HCT116 (cell line): ENCODE data around the gene SLTM. TPM values are rescaled to one million over a fixed set of nuclear protein-coding genes. Genes with fewer than 3 reads are reported as not detected.

Source experiments
- ATAC-seq: fragments of 200-7000 bp; cut with Tn5 transposase; 2 replicates; pipeline ENCODE4 v1.9.1; 2020; ENCODE audit warnings: mild to moderate bottlenecking, moderate library complexity
- BruUV-seq: library from RNA; stranded (reverse); fragments of 400-500 nt; replicated peaks from 2 replicates; lab custom pipeline; 2021; lab: Mats Ljungman, UMichigan
- CTCF ChIA-PET: fragments of 300-600 bp; sonication (Branson Sonifier 250); formaldehyde crosslinking; loops from one replicate; lab custom pipeline; 2021; ENCODE audit warnings: antibody characterized with exemption; lab: Charles Lee
- POLR2A ChIA-PET: fragments of 300-600, 350-600 bp; sonication (Branson Sonifier 250); formaldehyde crosslinking; loops from one replicate; lab custom pipeline; 2021; ENCODE audit warnings: antibody characterized with exemption; lab: Charles Lee
- RAD21 ChIA-PET, 2 experiments: fragments of 300-600 bp; sonication (Branson Sonifier 250); formaldehyde crosslinking; loops; one replicate each; lab custom pipeline; 2023; ENCODE audit warnings: low total read pairs in 2 of 2; ENCODE audit not compliant: uncharacterized antibody in 2 of 2, unreplicated experiment in 2 of 2, low non-redundant PET in 1 of 2; lab: Charles Lee
- DNase-seq: peaks from one replicate; pipeline ENCODE4 v3.0.0-alpha.2; 2010; ENCODE audit warnings: low read depth, low spot score
- H2AFZ ChIP-seq: fragments of 200-600 bp; shearing (Covaris generic), sonication (generic); 2 replicates; pipeline ENCODE4 v1.6.1; 2017; ENCODE audit warnings: low read depth, mixed run types, mixed read lengths, antibody characterized with exemption, low read length; ENCODE audit not compliant: poor library complexity, severe bottlenecking
- H3K27ac ChIP-seq: 2 replicates; pipeline ENCODE4 v1.5.1; 2012; ENCODE audit warnings: low read depth, low read length
- H3K27me3 ChIP-seq: fragments of 200-600 bp; sonication (generic); 2 replicates; pipeline ENCODE4 v1.6.1; 2016; ENCODE audit warnings: mixed run types, low read length, mixed read lengths; ENCODE audit not compliant: insufficient read depth
- H3K36me3 ChIP-seq, 2 experiments: fragments of 200-500 bp in 1 of 2; fragments of 200-600 bp in 1 of 2; sonication (Bioruptor generic) in 1 of 2; sonication (generic) in 1 of 2; 2 replicates each; pipeline versions ENCODE4 v1.5.1 to v1.6.1; 2014 to 2016; ENCODE audit warnings: low read length in 2 of 2, inconsistent platforms in 1 of 2, mixed read lengths in 1 of 2, mixed run types in 1 of 2; ENCODE audit not compliant: insufficient read depth in 2 of 2, control insufficient read depth in 1 of 2
- H3K4me1 ChIP-seq, 2 experiments: fragments of 200-600 bp in 1 of 2; sonication (generic) in 1 of 2; 2 replicates each; pipeline versions ENCODE4 v1.5.1 to v1.6.1; 2012 to 2017; ENCODE audit warnings: low read length in 2 of 2, inconsistent platforms in 1 of 2, mild to moderate bottlenecking in 1 of 2, mixed read lengths in 1 of 2, mixed run types in 1 of 2, moderate library complexity in 1 of 2; ENCODE audit not compliant: insufficient read depth in 2 of 2, control insufficient read depth in 1 of 2
- H3K4me2 ChIP-seq: fragments of 200-600 bp; sonication (generic); 2 replicates; pipeline ENCODE4 v1.6.1; 2017; ENCODE audit warnings: mixed run types, low read length, mixed read lengths
- H3K4me3 ChIP-seq, 2 experiments: fragments of 200-600 bp in 1 of 2; sonication (generic) in 1 of 2; replicated peaks in 1 of 2; 2 replicates each; pipeline ENCODE4 v1.5.1; 2011 to 2016; ENCODE audit warnings: low read length in 2 of 2, control low read depth in 1 of 2, low read depth in 1 of 2, mild to moderate bottlenecking in 1 of 2, mixed read lengths in 1 of 2, mixed run types in 1 of 2
- H3K79me2 ChIP-seq: fragments of 200-600 bp; sonication (generic); 2 replicates; pipeline ENCODE4 v1.6.1; 2017; ENCODE audit warnings: mild to moderate bottlenecking, mixed run types, low read length, moderate library complexity, mixed read lengths; ENCODE audit not compliant: insufficient read depth
- H3K9ac ChIP-seq: fragments of 200-600 bp; sonication (generic); 2 replicates; pipeline ENCODE4 v1.6.1; 2016; ENCODE audit warnings: low read length, mixed read lengths
- H3K9me2 ChIP-seq: fragments of 200-600 bp; sonication (generic), shearing (Covaris generic); 2 replicates; pipeline ENCODE4 v1.6.1; 2017; ENCODE audit warnings: mixed run types, mild to moderate bottlenecking, moderate library complexity; ENCODE audit not compliant: insufficient read depth
- H3K9me3 ChIP-seq, 2 experiments: fragments of 200-500 bp in 1 of 2; fragments of 200-600 bp in 1 of 2; sonication (Bioruptor generic) in 1 of 2; sonication (generic) in 1 of 2; 2 replicates each; pipeline ENCODE4 v1.6.1; 2014 to 2017; ENCODE audit warnings: low read length in 2 of 2, mixed read lengths in 2 of 2, inconsistent platforms in 1 of 2, low read depth in 1 of 2, mild to moderate bottlenecking in 1 of 2, mixed run types in 1 of 2, moderate library complexity in 1 of 2; ENCODE audit not compliant: control insufficient read depth in 1 of 2, insufficient read depth in 1 of 2
- H4K20me1 ChIP-seq: fragments of 200-600 bp; sonication (generic), shearing (Covaris generic); 2 replicates; pipeline ENCODE4 v1.6.1; 2017; ENCODE audit warnings: mixed run types, mild to moderate bottlenecking, moderate library complexity; ENCODE audit not compliant: insufficient read depth
- ATF3 ChIP-seq: IDR thresholded peaks from 2 replicates; pipeline ENCODE4 v1.6.1; 2012
- CBX3 ChIP-seq: IDR thresholded peaks from 2 replicates; pipeline ENCODE4 v1.6.1; 2012; ENCODE audit warnings: low read depth
- CEBPB ChIP-seq: IDR thresholded peaks from 2 replicates; pipeline ENCODE4 v1.6.1; 2012; ENCODE audit warnings: low read depth
- EGR1 ChIP-seq: IDR thresholded peaks from 2 replicates; pipeline ENCODE4 v1.6.1; 2012; ENCODE audit warnings: low read depth
- ELF1 ChIP-seq: IDR thresholded peaks from 2 replicates; pipeline ENCODE4 v1.6.1; 2012; ENCODE audit warnings: low read depth, borderline replicate concordance
- EZH2 ChIP-seq: fragments of 200-600 bp; sonication (generic); IDR thresholded peaks from 2 replicates; pipeline ENCODE4 v1.6.1; 2017; ENCODE audit warnings: antibody characterized with exemption, mixed run types
- FOSL1 ChIP-seq: IDR thresholded peaks from 2 replicates; pipeline ENCODE4 v1.6.1; 2012; ENCODE audit warnings: low read depth
- JUND ChIP-seq: IDR thresholded peaks from 2 replicates; pipeline ENCODE4 v1.6.1; 2012
- MAX ChIP-seq: IDR thresholded peaks from 2 replicates; pipeline ENCODE4 v1.6.1; 2012
- POLR2A ChIP-seq: IDR thresholded peaks from 2 replicates; pipeline ENCODE4 v1.7.0; 2011; ENCODE audit warnings: borderline replicate concordance; ENCODE audit not compliant: insufficient read depth, insufficient read length; ENCODE audit errors: extremely low read depth
- POLR2AphosphoS5 ChIP-seq: IDR thresholded peaks from 2 replicates; pipeline ENCODE4 v1.6.1; 2011; ENCODE audit warnings: mild to moderate bottlenecking, low read depth, low read length, moderate library complexity
- REST ChIP-seq: IDR thresholded peaks from 2 replicates; pipeline ENCODE4 v1.6.1; 2012; ENCODE audit warnings: low read depth
- SRF ChIP-seq: IDR thresholded peaks from 2 replicates; pipeline ENCODE4 v1.6.1; 2012; ENCODE audit warnings: low read depth
- TCF7L2 ChIP-seq: IDR thresholded peaks from 2 replicates; pipeline ENCODE4 v1.7.0; 2011; ENCODE audit warnings: borderline replicate concordance, inconsistent platforms; ENCODE audit not compliant: insufficient read depth, insufficient read length; ENCODE audit errors: extremely low read depth
- YY1 ChIP-seq: IDR thresholded peaks from 2 replicates; pipeline ENCODE4 v1.6.1; 2011; ENCODE audit warnings: low read length, low read depth, moderate library complexity, mild to moderate bottlenecking; ENCODE audit not compliant: insufficient replicate concordance; ENCODE audit errors: extremely low read depth
- ZBTB33 ChIP-seq: IDR thresholded peaks from 2 replicates; pipeline ENCODE4 v1.6.1; 2011; ENCODE audit warnings: mild to moderate bottlenecking, low read length, moderate library complexity; ENCODE audit not compliant: insufficient replicate concordance; ENCODE audit errors: extremely low read depth
- intact Hi-C: fragments of 100-400 bp; cut with micrococcal nuclease; formaldehyde crosslinking; loops from 2 replicates; pipeline ENCODE4 v1.10.0; 2022
- total RNA-seq: library from RNA; stranded (reverse); gene quantifications from one replicate; pipeline ENCODE4 v1.2.1, GENCODE V29; 2021; ENCODE audit not compliant: unreplicated experiment

Gene SLTM
- total RNA-seq, 1 experiment from 2014 or later = 88.7 TPM

- TF ChIP-seq TCF7L2 (no peak), SRF (no peak), EGR1 (no peak)
Measured at GRCh38 chr15:58900631-58901030, 32.8 kb downstream of the SLTM start (continued).

- TF ChIP-seq YY1 (no peak), CEBPB (no peak), EZH2 (no peak), TCF7L2 (no peak), ELF1 (no peak), ATF3 (no peak), EGR1 (no peak), CBX3 (no peak), POLR2AphosphoS5 (no peak), POLR2A (no peak), SRF (no peak), REST (no peak), ZBTB33 (no peak), FOSL1 (no peak), JUND (no peak), MAX (no peak)
- H3K4me2 ChIP-seq = no peak overlapping the region
- no peaks in the 10 kb centered on the region for H3K9me2 ChIP-seq
- no peak overlapping the region for H3K4me3 ChIP-seq
- no peak for DNase-seq
- H3K79me2 ChIP-seq = peaks cover 64% of the 10 kb centered on the region
- ChIA-PET CTCF (no interaction called here), POLR2A (interaction anchor here (1.1 kb wide), 1 partner anchor 18 kb away, joined by 4 read pairs; no protein-coding TSS in a partner anchor), RAD21 (no interaction called here)
- H3K4me1 ChIP-seq = no peaks in the 10 kb centered on the region
- no peak overlapping the region for H3K9ac ChIP-seq
- H3K27me3 ChIP-seq = no peaks in the 10 kb centered on the region
- ATAC-seq = no peak
- no peak overlapping the region for H2AFZ ChIP-seq
- H4K20me1 ChIP-seq = no peaks in the 10 kb centered on the region; the same call in 1 of the 2 replicates
- H3K9me3 ChIP-seq = no peaks in the 10 kb centered on the region
- intact Hi-C loops = no loop called here
- no TSS peak for BruUV-seq
- H3K36me3 ChIP-seq = peaks cover 49 to 52% of the 10 kb centered on the region in 2 experiments
- H3K27ac ChIP-seq = no peak overlapping the region
Measured at GRCh38 chr15:58898150-58898680, 35.3 kb downstream of the SLTM start.
